OCI-LY1 (cell line): ENCODE results near the gene MARK2.

ENCODE experiments used
- CTCF ChIP-seq: fragments of 200-600 bp; sonication (generic), shearing (Covaris generic); IDR thresholded peaks from 2 replicates; pipeline ENCODE4 v1.5.1; 2017; ENCODE audit warnings: mild to moderate bottlenecking, antibody characterized with exemption, low read length, moderate library complexity, mixed read lengths
- EZH2 ChIP-seq: fragments of 200-600 bp; sonication (generic), shearing (Covaris generic); IDR thresholded peaks from 2 replicates; pipeline ENCODE4 v1.8.0; 2017; ENCODE audit warnings: borderline replicate concordance, mixed run types, mild to moderate bottlenecking, antibody characterized with exemption, low read length, moderate library complexity, mixed read lengths

GRCh38 chr11:63855975-63856374, 17.1 kb downstream of the MARK2 start:
- TF ChIP-seq CTCF (no peak), EZH2 (no peak)
